Panc1 (cell line): ENCODE measurements around the gene TMEM87B.

Source experiments
- TF ChIP-seq, protein P1 (sequence below): fragments of 450-650 bp; IDR thresholded peaks from 2 replicates; pipeline ENCODE4 v1.5.1; 2017; ENCODE audit warnings: mild to moderate bottlenecking
- TF ChIP-seq, protein P2 (sequence below), 2 experiments: IDR thresholded peaks; 2 replicates each; pipeline ENCODE4 v1.6.1; 2011 to 2012; ENCODE audit warnings: low read depth in 2 of 2, control low read depth in 1 of 2, low read length in 1 of 2, mild to moderate bottlenecking in 1 of 2, moderate library complexity in 1 of 2; ENCODE audit not compliant: insufficient read depth in 1 of 2

DNA sequence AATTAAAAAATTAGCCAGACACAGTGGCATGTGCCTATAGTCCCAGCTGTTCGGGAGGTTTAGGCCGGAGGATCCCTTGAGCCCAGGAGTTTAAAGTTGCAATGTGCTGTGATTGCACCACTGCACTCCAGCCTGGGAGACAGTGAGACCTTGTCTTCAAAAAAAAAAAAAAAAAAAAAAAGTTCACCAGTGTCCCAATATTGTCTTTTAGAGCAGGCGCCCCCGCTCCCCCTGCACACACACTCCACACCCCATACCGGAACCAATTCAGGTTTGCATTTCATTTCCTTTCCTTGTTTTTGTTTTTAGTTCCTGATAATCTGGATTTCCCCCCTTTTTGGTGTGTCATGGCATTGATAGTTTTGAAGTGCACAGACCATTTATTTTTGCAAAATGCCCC is 10.4 kb downstream of the TMEM87B start:
- TF ChIP-seq, protein P1, sequence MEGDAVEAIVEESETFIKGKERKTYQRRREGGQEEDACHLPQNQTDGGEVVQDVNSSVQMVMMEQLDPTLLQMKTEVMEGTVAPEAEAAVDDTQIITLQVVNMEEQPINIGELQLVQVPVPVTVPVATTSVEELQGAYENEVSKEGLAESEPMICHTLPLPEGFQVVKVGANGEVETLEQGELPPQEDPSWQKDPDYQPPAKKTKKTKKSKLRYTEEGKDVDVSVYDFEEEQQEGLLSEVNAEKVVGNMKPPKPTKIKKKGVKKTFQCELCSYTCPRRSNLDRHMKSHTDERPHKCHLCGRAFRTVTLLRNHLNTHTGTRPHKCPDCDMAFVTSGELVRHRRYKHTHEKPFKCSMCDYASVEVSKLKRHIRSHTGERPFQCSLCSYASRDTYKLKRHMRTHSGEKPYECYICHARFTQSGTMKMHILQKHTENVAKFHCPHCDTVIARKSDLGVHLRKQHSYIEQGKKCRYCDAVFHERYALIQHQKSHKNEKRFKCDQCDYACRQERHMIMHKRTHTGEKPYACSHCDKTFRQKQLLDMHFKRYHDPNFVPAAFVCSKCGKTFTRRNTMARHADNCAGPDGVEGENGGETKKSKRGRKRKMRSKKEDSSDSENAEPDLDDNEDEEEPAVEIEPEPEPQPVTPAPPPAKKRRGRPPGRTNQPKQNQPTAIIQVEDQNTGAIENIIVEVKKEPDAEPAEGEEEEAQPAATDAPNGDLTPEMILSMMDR: no peak
- TF ChIP-seq, protein P2, sequence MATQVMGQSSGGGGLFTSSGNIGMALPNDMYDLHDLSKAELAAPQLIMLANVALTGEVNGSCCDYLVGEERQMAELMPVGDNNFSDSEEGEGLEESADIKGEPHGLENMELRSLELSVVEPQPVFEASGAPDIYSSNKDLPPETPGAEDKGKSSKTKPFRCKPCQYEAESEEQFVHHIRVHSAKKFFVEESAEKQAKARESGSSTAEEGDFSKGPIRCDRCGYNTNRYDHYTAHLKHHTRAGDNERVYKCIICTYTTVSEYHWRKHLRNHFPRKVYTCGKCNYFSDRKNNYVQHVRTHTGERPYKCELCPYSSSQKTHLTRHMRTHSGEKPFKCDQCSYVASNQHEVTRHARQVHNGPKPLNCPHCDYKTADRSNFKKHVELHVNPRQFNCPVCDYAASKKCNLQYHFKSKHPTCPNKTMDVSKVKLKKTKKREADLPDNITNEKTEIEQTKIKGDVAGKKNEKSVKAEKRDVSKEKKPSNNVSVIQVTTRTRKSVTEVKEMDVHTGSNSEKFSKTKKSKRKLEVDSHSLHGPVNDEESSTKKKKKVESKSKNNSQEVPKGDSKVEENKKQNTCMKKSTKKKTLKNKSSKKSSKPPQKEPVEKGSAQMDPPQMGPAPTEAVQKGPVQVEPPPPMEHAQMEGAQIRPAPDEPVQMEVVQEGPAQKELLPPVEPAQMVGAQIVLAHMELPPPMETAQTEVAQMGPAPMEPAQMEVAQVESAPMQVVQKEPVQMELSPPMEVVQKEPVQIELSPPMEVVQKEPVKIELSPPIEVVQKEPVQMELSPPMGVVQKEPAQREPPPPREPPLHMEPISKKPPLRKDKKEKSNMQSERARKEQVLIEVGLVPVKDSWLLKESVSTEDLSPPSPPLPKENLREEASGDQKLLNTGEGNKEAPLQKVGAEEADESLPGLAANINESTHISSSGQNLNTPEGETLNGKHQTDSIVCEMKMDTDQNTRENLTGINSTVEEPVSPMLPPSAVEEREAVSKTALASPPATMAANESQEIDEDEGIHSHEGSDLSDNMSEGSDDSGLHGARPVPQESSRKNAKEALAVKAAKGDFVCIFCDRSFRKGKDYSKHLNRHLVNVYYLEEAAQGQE (IDR thresholded peaks at IDR 0.05; ENCODE audit: insufficient read depth in 1 of 2, low read depth in 2 of 2, low read length in 1 of 2): no peak
